Mesothelial cell of epicardium (in vitro differentiated cells): Measurements from ENCODE around the gene TMEM97. TPM values are rescaled to one million over a fixed set of nuclear protein-coding genes. Genes with fewer than 3 reads are reported as not detected.

Experiments
- DNase-seq, 2 experiments: peaks; one replicate each; pipeline ENCODE4 v3.0.0; 2021; ENCODE audit warnings: low spot score in 2 of 2; ENCODE audit not compliant: unreplicated experiment in 2 of 2
- H3K27ac Mint-ChIP-seq: 2 replicates; pipeline ENCODE4 v1.8.0; 2021; ENCODE audit warnings: mixed read lengths
- H3K27me3 Mint-ChIP-seq: 2 replicates; pipeline ENCODE4 v1.8.0; 2021; ENCODE audit warnings: low read depth, mixed read lengths
- H3K36me3 Mint-ChIP-seq: 2 replicates; pipeline ENCODE4 v1.8.0; 2021; ENCODE audit warnings: mixed read lengths
- H3K4me1 Mint-ChIP-seq: 2 replicates; pipeline ENCODE4 v1.8.0; 2021; ENCODE audit warnings: mixed read lengths
- H3K4me3 Mint-ChIP-seq: 2 replicates; pipeline ENCODE4 v1.8.0; 2021; ENCODE audit warnings: mild to moderate bottlenecking, moderate library complexity, mixed read lengths
- H3K9me3 Mint-ChIP-seq: 2 replicates; pipeline ENCODE4 v1.8.0; 2021; ENCODE audit warnings: mixed read lengths
- total RNA-seq: library from RNA; stranded (reverse); gene quantifications from 3 replicates; pipeline ENCODE4 v1.2.1, GENCODE V29; 2021
- TF ChIP-seq, protein P1 (sequence below): fragments of 200-600 bp; sonication (generic); IDR thresholded peaks from one replicate; pipeline ENCODE4 v1.5.0; 2021; ENCODE audit warnings: antibody characterized with exemption; ENCODE audit not compliant: unreplicated experiment

Gene TMEM97
- total RNA-seq, 1 donor from 2014 or later = 43.3 TPM

DNA sequence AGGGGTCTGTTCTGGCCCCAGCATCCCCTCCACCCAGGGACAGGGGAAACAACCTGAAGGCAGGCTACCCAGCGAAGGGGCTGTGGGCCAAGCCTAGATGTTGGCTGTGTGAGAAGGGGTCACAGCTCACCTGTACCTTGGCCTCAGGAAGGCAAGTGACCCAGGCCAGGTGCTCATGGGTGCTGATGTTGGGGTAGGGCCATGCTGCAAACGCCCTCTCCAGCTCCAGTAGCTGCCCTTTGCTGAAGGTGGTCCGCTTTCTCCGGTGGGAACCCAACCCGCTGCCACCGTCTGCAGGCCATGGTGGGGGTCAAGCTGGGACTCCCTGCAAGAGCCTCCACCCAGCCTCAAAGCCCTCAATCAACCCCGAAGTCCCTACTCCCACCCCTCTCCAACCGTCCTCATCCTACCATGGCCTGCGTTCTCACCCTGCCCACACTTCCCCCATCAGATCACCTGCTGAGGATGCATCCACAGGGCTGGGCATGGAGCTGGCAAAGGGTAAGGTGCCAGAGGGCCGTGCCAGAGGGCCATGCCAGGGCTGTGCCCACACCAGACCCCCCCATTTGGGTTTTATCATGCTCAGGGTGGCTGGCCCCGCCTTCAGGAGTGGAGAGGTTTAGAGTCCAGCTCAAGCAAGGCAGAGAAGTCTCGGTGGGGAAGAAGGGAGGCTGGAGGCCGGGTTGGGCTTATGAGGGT lies 45.8 kb downstream of the TMEM97 start, which contains the start of gene SEBOX:
SEBOX (minus strand) TSS at position 535 of the 699 bp plus-strand sequence; CDS start at position 487, 48 bp downstream.
- no peak within 1 kb of the TSS for H3K4me3 Mint-ChIP-seq
- no peak within 1 kb of the TSS for H3K27ac Mint-ChIP-seq

DNA sequence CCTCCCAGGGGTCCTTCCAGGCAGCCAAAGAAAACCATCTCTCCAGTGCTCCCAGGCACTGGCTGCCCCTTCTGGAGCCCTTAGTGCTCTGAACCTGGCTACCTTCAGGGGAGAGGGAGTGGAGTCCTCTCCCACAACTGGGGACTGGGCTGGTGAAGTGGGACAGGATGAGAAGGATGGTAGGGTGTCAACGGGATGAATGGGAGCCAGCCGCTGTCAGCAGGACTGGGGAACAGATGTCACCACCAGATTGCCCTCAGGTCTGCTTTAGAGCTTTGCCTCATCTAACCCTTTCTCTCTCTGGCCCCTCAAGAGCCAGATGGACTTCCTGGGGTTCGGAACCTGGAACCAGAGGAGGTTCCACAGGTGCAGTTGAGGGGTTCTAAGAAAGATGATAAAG lies 46.5 kb downstream of the TMEM97 start:
- Mint-ChIP-seq H3K4me3 (no peak overlapping the region), H3K36me3 (peaks cover 2% of the 10 kb centered on the region), H3K9me3 (no peaks in the 10 kb centered on the region), H3K4me1 (no peaks in the 10 kb centered on the region), H3K27me3 (no peaks in the 10 kb centered on the region), H3K27ac (no peak overlapping the region)
- no peak for DNase-seq
- TF ChIP-seq, protein P1, sequence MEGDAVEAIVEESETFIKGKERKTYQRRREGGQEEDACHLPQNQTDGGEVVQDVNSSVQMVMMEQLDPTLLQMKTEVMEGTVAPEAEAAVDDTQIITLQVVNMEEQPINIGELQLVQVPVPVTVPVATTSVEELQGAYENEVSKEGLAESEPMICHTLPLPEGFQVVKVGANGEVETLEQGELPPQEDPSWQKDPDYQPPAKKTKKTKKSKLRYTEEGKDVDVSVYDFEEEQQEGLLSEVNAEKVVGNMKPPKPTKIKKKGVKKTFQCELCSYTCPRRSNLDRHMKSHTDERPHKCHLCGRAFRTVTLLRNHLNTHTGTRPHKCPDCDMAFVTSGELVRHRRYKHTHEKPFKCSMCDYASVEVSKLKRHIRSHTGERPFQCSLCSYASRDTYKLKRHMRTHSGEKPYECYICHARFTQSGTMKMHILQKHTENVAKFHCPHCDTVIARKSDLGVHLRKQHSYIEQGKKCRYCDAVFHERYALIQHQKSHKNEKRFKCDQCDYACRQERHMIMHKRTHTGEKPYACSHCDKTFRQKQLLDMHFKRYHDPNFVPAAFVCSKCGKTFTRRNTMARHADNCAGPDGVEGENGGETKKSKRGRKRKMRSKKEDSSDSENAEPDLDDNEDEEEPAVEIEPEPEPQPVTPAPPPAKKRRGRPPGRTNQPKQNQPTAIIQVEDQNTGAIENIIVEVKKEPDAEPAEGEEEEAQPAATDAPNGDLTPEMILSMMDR = no peak

More for the DNA sequence above, 45.8 kb downstream of the TMEM97 start, which contains the start of gene SEBOX:
- no peak for DNase-seq
- no peaks in the 10 kb centered on the region for H3K4me1 Mint-ChIP-seq
- TF ChIP-seq, protein P1 = no peak
- H3K27me3 Mint-ChIP-seq = no peaks in the 10 kb centered on the region
- H3K9me3 Mint-ChIP-seq = no peaks in the 10 kb centered on the region
- H3K36me3 Mint-ChIP-seq = peaks cover 6% of the 10 kb centered on the region

DNA sequence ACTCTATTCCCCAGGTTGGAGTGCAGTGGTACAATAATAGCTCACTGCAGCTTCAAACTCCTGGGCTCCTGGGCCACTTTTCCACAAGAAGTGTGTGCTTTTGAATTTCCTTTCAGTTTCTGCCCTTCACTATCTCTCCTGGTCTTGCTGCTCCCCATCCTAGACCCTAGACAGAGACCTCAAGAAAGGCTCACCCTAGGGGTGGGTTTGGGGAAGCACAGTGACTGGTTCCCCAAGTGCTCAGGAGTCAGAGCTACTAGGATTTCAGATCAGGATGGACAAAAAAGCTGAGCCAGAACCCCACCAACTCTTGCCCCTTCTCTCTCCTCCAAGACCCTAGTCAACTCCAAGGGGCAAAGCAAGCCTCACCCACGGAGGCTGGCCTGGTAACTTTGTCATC lies 47.6 kb downstream of the TMEM97 start:
- no peaks in the 10 kb centered on the region for H3K9me3 Mint-ChIP-seq
- H3K27ac Mint-ChIP-seq = no peak overlapping the region
- no peak overlapping the region for H3K4me3 Mint-ChIP-seq
- no peak for DNase-seq
- no peaks in the 10 kb centered on the region for H3K36me3 Mint-ChIP-seq
- H3K4me1 Mint-ChIP-seq = peaks cover 5% of the 10 kb centered on the region
- TF ChIP-seq, protein P1 = no peak
- peaks cover 3% of the 10 kb centered on the region for H3K27me3 Mint-ChIP-seq

DNA sequence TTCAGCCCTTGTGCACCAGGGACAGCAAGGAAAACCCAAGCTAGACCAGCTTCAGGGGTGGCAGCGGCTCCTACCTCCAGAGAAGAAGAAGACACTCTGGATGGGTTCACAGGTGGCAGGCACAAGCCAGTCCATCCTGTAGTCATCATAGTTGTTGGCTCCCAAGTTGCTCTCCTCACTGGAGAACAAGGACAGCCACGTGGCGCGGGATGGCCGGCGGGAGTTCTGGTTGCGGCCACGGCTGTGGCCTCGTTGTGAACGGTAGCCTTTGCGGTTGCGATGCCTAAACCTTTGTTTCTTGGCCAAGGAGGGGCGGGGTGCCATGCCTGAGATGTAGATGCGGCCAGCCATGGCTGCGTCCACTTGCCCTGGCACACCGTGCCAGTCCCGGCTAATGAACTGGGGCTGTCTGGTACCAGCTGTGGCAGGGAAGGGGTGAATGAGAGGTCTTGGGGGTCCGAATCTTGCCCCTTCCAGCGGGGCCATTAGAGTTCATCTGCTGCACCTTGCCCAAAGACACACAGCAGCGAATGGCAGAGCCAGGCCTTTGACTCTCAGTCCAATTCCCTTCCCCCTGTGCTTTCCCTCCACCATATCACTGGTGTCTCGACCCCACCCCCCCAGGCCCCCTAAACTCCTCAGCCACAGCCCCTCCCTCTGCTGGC lies 48.8 kb downstream of the TMEM97 start:
- no peak for DNase-seq
- TF ChIP-seq, protein P1 = no peak
- no peak overlapping the region for H3K27ac Mint-ChIP-seq

DNA sequence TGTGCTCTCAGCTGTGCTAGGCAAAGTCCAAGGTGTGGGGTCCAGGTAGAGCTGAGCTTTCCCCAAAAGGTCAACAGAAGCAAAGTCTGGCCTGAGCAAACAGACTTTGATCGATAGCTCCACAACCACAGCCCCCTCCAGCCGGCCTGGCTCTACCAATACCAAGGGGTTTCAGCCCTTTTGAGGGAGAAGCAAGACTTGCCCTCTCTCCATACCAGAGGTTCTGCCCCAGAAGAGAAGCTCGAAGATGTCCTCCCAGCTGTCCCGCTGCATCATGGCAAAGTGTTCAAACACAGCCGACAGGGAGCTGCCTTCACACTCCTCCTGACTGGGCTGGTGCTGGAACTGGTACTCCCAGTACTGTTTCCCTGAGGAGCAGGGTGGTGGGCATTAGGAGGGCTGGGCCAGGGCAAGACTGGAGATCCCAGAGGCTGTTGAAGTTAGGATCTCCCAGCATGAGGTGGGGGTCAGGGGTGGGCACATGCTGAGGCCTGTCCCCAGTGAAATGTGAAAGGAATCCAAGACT lies 49.4 kb downstream of the TMEM97 start:
- H3K27me3 Mint-ChIP-seq = peaks cover 15% of the 10 kb centered on the region
- no peak for DNase-seq
- TF ChIP-seq, protein P1 = no peak
- no peak overlapping the region for H3K27ac Mint-ChIP-seq
- H3K9me3 Mint-ChIP-seq = no peaks in the 10 kb centered on the region
- no peak overlapping the region for H3K4me3 Mint-ChIP-seq
- no peaks in the 10 kb centered on the region for H3K36me3 Mint-ChIP-seq
- H3K4me1 Mint-ChIP-seq = peaks cover 9% of the 10 kb centered on the region

More for the DNA sequence above, 48.8 kb downstream of the TMEM97 start:
- H3K36me3 Mint-ChIP-seq = no peaks in the 10 kb centered on the region
- H3K4me3 Mint-ChIP-seq = no peak overlapping the region
- H3K27me3 Mint-ChIP-seq = peaks cover 9% of the 10 kb centered on the region
- H3K4me1 Mint-ChIP-seq = peaks cover 6% of the 10 kb centered on the region
- H3K9me3 Mint-ChIP-seq = no peaks in the 10 kb centered on the region
